Mesenchymal stem cell (in vitro differentiated cells and primary cell): ENCODE measurements around the gene COL5A2.

ENCODE experiments used
- DNase-seq: peaks from one replicate; pipeline ENCODE4 v3.0.0-alpha.2; 2013
- H2AFZ ChIP-seq: one replicate; pipeline ENCODE4 v1.6.1; 2013; ENCODE audit warnings: low read depth, mild to moderate bottlenecking, control low read depth, inconsistent platforms, low read length, moderate library complexity
- H2AK5ac ChIP-seq: 2 replicates; pipeline ENCODE4 v1.6.1; 2013; ENCODE audit warnings: low read length, moderate library complexity, mild to moderate bottlenecking, inconsistent platforms; ENCODE audit not compliant: severe bottlenecking
- H2BK120ac ChIP-seq: one replicate; pipeline ENCODE4 v1.6.1; 2013; ENCODE audit warnings: low read depth, mild to moderate bottlenecking, inconsistent platforms, low read length, moderate library complexity
- H2BK12ac ChIP-seq, 2 experiments: one replicate each; pipeline ENCODE4 v1.6.1; 2013; ENCODE audit warnings: inconsistent platforms in 2 of 2, low read length in 2 of 2, mild to moderate bottlenecking in 2 of 2, moderate library complexity in 2 of 2, control low read depth in 1 of 2
- H2BK15ac ChIP-seq: one replicate; pipeline ENCODE4 v1.6.1; 2013; ENCODE audit warnings: mild to moderate bottlenecking, low read depth, inconsistent platforms; ENCODE audit not compliant: poor library complexity, severe bottlenecking
- H2BK5ac ChIP-seq: 2 replicates; pipeline ENCODE4 v1.6.1; 2013; ENCODE audit warnings: low read depth, mild to moderate bottlenecking, low read length, control low read depth, inconsistent platforms; ENCODE audit not compliant: poor library complexity, severe bottlenecking
- H3K14ac ChIP-seq, 2 experiments: one replicate each; pipeline ENCODE4 v1.6.1; 2013; ENCODE audit warnings: inconsistent platforms in 2 of 2, low read length in 2 of 2, control low read depth in 1 of 2, mild to moderate bottlenecking in 1 of 2, moderate library complexity in 1 of 2
- H3K18ac ChIP-seq, 2 experiments: one replicate each; pipeline ENCODE4 v1.6.1; 2013; ENCODE audit warnings: inconsistent platforms in 2 of 2, low read length in 2 of 2, control low read depth in 1 of 2, low read depth in 1 of 2, mild to moderate bottlenecking in 1 of 2
- H3K23ac ChIP-seq, 2 experiments: one replicate each; pipeline ENCODE4 v1.6.1; 2013; ENCODE audit warnings: inconsistent platforms in 2 of 2, low read length in 2 of 2, mild to moderate bottlenecking in 2 of 2, moderate library complexity in 2 of 2, control low read depth in 1 of 2
- H3K27ac ChIP-seq: 2 replicates; pipeline ENCODE4 v1.5.1; 2013; ENCODE audit warnings: mild to moderate bottlenecking, moderate library complexity, low read length, control low read depth, inconsistent platforms; ENCODE audit not compliant: poor library complexity, severe bottlenecking
- H3K27me3 ChIP-seq, 2 experiments: 2 replicates each; pipeline versions ENCODE4 v1.6.1 to v1.7.0; 2013; ENCODE audit warnings: low read length in 2 of 2, mild to moderate bottlenecking in 2 of 2, moderate library complexity in 2 of 2, control low read depth in 1 of 2, inconsistent platforms in 1 of 2; ENCODE audit not compliant: control insufficient read depth in 1 of 2, insufficient read depth in 1 of 2
- H3K36me3 ChIP-seq, 2 experiments: 2 replicates each; pipeline versions ENCODE4 v1.6.1 to v1.7.0; 2013; ENCODE audit warnings: low read length in 2 of 2, control low read depth in 1 of 2, inconsistent platforms in 1 of 2, low read depth in 1 of 2, mild to moderate bottlenecking in 1 of 2; ENCODE audit not compliant: insufficient read depth in 2 of 2, control insufficient read depth in 1 of 2
- H3K4ac ChIP-seq, 2 experiments: one replicate each; pipeline ENCODE4 v1.6.1; 2013; ENCODE audit warnings: inconsistent platforms in 2 of 2, low read length in 2 of 2, mild to moderate bottlenecking in 2 of 2, moderate library complexity in 2 of 2, control low read depth in 1 of 2, low read depth in 1 of 2
- H3K4me1 ChIP-seq: 2 replicates; pipeline ENCODE4 v1.6.1; 2013; ENCODE audit warnings: low read depth, low read length, control low read depth; ENCODE audit not compliant: control insufficient read depth, insufficient read depth
- H3K4me2 ChIP-seq: 2 replicates; pipeline ENCODE4 v1.6.1; 2013; ENCODE audit warnings: low read length, mild to moderate bottlenecking, inconsistent platforms; ENCODE audit not compliant: poor library complexity, severe bottlenecking
- H3K4me3 ChIP-seq, 2 experiments: 2 replicates each; pipeline versions ENCODE4 v1.5.1 to v1.7.0; 2013; ENCODE audit warnings: low read length in 2 of 2, mild to moderate bottlenecking in 2 of 2, control low read depth in 1 of 2, low read depth in 1 of 2; ENCODE audit not compliant: insufficient read depth in 1 of 2
- H3K79me1 ChIP-seq: replicated peaks from 2 replicates; pipeline ENCODE4 v1.6.1; 2013; ENCODE audit warnings: mild to moderate bottlenecking, control low read depth, low read length, inconsistent platforms; ENCODE audit not compliant: poor library complexity, severe bottlenecking
- H3K9ac ChIP-seq: 2 replicates; pipeline ENCODE4 v1.7.0; 2013; ENCODE audit warnings: mild to moderate bottlenecking, low read length, moderate library complexity
- H3K9me3 ChIP-seq: 2 replicates; pipeline ENCODE4 v1.7.0; 2013; ENCODE audit warnings: mild to moderate bottlenecking, low read length; ENCODE audit not compliant: control insufficient read depth
- H4K8ac ChIP-seq: one replicate; pipeline ENCODE4 v1.6.1; 2013; ENCODE audit warnings: inconsistent platforms, mild to moderate bottlenecking, low read length, moderate library complexity
- H4K91ac ChIP-seq: one replicate; pipeline ENCODE4 v1.6.1; 2013; ENCODE audit warnings: mild to moderate bottlenecking, low read length, inconsistent platforms
- WGBS: methylation state at CpG from one replicate; pipeline ENCODE4 v1.1.7; 2013; ENCODE audit warnings: mixed read lengths; 5-methylcytosine and 5-hydroxymethylcytosine counted together

COL5A2 gene

DNA sequence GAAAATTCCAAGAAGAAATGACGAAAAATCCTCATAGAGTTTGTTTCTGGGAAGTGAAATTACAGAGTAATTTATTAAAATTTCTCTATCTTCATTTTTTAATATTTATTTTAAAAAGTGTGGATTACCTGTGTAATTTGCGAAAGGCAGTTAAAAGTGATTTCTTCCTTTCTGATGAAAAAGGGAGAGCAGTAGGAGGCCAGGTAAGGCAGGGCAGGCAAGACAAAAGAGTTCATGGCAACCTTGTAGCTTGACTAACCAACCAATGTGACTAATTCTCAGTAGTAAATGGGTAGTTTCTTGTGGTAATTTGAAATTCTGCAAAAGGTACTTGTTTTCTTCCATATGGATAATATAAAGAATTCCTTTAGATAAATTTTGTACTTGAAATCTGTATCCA, 34.9 kb upstream of the COL5A2 start:
- Histone ChIP-seq H3K79me1 (peaks cover 1% of the 10 kb centered on the region), H4K91ac (no peak overlapping the region), H3K27me3 (no peaks in the 10 kb centered on the region), H4K8ac (no peak overlapping the region), H3K4me3 (no peak overlapping the region), H2AK5ac (no peak overlapping the region), H3K9me3 (no peaks in the 10 kb centered on the region), H3K9ac (no peak overlapping the region), H2BK15ac (no peak overlapping the region), H3K18ac (no peak overlapping the region), H2BK120ac (no peak overlapping the region), H3K4me1 (peaks cover 2% of the 10 kb centered on the region), H3K14ac (no peak overlapping the region), H3K4me2 (no peak overlapping the region), H3K36me3 (no peaks in the 10 kb centered on the region), H2AFZ (no peak overlapping the region), H3K23ac (no peak overlapping the region), H3K4ac (no peak overlapping the region), H3K27ac (no peak overlapping the region), H2BK12ac (no peak overlapping the region), H2BK5ac (no peak overlapping the region)
- WGBS, result 90% methylated on average over 1 of the region's 2 CpGs
- DNase-seq, result no peak

DNA sequence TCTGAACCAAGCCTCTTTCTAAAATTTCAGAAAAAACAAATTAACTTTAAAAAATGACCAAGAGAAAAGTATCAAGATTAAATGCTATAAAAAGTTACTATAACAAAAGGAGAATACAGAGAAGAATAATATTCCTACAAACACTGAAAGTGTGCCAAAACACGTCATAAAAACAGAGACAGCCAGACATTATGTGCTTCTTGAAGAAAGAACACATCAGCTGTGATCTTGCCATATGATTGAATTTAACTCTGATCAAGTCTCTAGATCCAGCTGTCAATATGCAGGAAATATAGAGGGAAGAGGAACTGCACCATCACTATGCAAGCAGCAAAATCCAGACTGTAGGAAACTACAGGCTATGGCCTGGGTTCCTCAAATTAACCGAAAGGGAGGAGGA, 33.7 kb upstream of the COL5A2 start:
- Histone ChIP-seq H4K91ac (no peak overlapping the region), H2BK12ac (no peak overlapping the region), H3K14ac (no peak overlapping the region), H4K8ac (no peak overlapping the region), H3K79me1 (peaks cover 1% of the 10 kb centered on the region), H3K9ac (peak overlapping the region; percentile 12), H3K4ac (no peak overlapping the region), H3K18ac (no peak overlapping the region), H3K36me3 (no peaks in the 10 kb centered on the region), H2BK15ac (no peak overlapping the region), H3K27ac (no peak overlapping the region), H3K4me2 (no peak overlapping the region), H3K23ac (no peak overlapping the region), H2AFZ (no peak overlapping the region), H3K27me3 (no peaks in the 10 kb centered on the region), H2AK5ac (no peak overlapping the region), H2BK120ac (no peak overlapping the region), H2BK5ac (no peak overlapping the region), H3K9me3 (no peaks in the 10 kb centered on the region), H3K4me1 (peaks cover 2% of the 10 kb centered on the region), H3K4me3 (no peak overlapping the region)
- WGBS, result 100% methylated on average over 1 of the region's 2 CpGs
- DNase-seq, result no peak

DNA sequence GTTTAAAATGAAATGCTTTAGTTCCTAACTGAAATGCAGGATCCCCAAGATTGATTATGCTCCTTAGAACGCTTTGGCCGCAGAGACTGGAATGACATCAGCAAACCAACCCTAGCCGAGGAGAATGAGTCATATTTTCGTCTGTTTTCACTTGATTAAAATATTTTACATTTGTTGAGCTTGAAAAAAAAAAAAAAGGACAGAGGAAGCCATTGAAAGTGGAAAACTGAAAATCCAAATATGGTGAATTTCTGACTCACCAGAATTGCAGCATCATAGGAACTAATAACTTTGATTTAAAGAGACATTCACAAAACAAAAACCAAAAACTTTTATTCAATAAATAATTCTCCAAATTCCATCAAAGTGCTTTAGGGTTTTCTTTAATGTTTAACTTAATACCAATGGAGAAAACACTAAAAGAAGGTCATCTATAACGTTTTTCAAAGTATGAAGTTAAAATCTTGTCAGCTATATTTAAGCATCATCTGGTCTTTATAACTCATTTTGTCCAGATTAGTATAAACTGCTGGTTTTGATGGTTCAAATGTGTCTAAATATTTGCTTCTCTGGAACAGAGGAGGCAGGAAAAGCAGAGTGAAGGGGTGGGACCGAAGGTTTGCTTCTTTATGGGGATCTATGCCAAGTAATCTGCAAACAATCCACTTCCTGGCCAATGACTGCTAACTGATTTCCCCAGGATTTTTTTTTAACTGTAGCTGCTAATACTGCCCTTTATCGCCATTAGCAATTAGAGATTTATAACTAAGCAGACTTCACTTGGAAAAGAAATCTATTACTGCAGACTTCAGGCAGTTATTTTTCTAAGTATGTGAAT, 30.9 kb upstream of the COL5A2 start:
- 0% methylated on average over 4 of the region's 7 CpGs for WGBS
- Histone ChIP-seq H4K8ac (no peak overlapping the region), H2BK120ac (no peak overlapping the region)

DNA sequence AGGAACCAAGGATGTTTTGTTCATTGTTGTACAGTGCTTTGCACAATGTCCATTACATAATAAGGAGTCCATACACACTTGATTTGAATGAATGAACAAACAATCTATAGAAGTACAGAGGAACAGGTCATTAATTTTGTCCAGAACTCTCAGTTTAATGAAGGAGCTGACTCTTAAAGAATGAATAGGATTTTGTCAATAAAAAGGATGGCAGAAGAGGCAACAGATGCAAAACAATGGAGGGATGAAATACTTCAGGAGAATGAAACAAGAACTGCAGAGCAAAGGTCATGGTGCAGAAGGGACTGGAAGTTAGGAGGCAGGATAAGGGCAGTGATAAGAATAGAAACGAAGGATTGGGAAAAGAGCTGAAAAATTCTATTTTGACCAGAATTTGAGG, 28.7 kb upstream of the COL5A2 start:
- Histone ChIP-seq H3K9me3 (no peaks in the 10 kb centered on the region), H3K9ac (peak overlapping the region; percentile 95), H3K14ac (no peak overlapping the region), H2AFZ (no peak overlapping the region), H2BK15ac (no peak overlapping the region), H3K23ac (no peak overlapping the region), H3K4ac (no peak overlapping the region), H3K4me1 (no peaks in the 10 kb centered on the region), H2AK5ac (no peak overlapping the region), H3K36me3 (no peaks in the 10 kb centered on the region), H3K79me1 (peaks cover 1% of the 10 kb centered on the region), H2BK120ac (no peak overlapping the region), H3K27ac (no peak overlapping the region), H4K8ac (no peak overlapping the region), H3K27me3 (no peaks in the 10 kb centered on the region), H3K4me3 (peak overlapping the region in 1 of 2 experiments; percentile 14), H3K4me2 (no peak overlapping the region), H2BK5ac (no peak overlapping the region), H2BK12ac (no peak overlapping the region), H3K18ac (no peak overlapping the region), H4K91ac (no peak overlapping the region)
- DNase-seq, result no peak
- WGBS, result 63% methylated on average over 1 of the region's 1 CpG

More for the DNA sequence above, 30.9 kb upstream of the COL5A2 start:
- Histone ChIP-seq H3K9ac (peak overlapping the region; percentile 95), H2AFZ (no peak overlapping the region), H3K79me1 (peaks cover 1% of the 10 kb centered on the region), H2BK5ac (peak overlapping the region; percentile 77), H2BK12ac (no peak overlapping the region), H3K27me3 (no peaks in the 10 kb centered on the region), H3K9me3 (no peaks in the 10 kb centered on the region), H3K14ac (no peak overlapping the region), H3K4me2 (peak overlapping the region; percentile 23), H3K36me3 (no peaks in the 10 kb centered on the region), H3K4me1 (no peaks in the 10 kb centered on the region), H3K23ac (no peak overlapping the region), H3K4ac (no peak overlapping the region), H2AK5ac (no peak overlapping the region), H3K4me3 (peak overlapping the region in 1 of 2 experiments; percentile 66), H3K18ac (no peak overlapping the region), H3K27ac (peak overlapping the region; percentile 90), H2BK15ac (no peak overlapping the region), H4K91ac (no peak overlapping the region)
- peak; percentile 96 for DNase-seq
